Uterus (tissue), 2 donors: Measurements from ENCODE around the gene HADHB.

ENCODE experiments used
- POLR2A ChIP-seq, 2 donors: fragments of 450-650 bp; IDR thresholded peaks; one replicate each; pipeline ENCODE4 v1.6.1; 2016; ENCODE audit warnings: antibody characterized with exemption in 2 of 2, mild to moderate bottlenecking in 1 of 2, moderate library complexity in 1 of 2
- TF ChIP-seq, protein P1 (sequence below), 4 experiments: fragments of 200-600 bp in 2 of 4; fragments of 450-650 bp in 2 of 4; sonication (generic) in 2 of 4; IDR thresholded peaks; one replicate each; pipeline ENCODE4 v1.5.1; 2016 to 2019; ENCODE audit warnings: antibody characterized with exemption in 4 of 4, mild to moderate bottlenecking in 2 of 4, moderate library complexity in 1 of 4

DNA sequence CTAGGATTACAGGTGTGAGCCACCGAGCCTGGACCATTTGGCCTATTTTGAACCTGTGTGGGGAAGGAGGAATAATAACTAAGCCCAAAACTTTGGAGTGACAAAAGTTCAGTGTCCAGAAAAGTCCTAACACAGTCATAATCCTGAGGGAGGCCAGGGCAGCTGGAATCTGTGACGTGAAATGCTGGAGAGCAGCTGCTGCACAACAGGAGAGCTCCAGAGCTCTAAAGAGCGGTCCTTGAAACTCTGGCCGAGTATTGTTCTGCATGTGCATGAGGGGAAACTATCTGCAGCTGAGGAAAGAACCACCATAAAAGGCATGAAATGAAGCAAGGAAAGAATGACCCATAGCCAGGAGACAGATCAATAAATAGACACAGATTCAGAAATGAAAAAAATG lies 28.2 kb upstream of the HADHB start:
- TF ChIP-seq POLR2A (IDR thresholded peaks at IDR 0.05): no peak
- TF ChIP-seq, protein P1, sequence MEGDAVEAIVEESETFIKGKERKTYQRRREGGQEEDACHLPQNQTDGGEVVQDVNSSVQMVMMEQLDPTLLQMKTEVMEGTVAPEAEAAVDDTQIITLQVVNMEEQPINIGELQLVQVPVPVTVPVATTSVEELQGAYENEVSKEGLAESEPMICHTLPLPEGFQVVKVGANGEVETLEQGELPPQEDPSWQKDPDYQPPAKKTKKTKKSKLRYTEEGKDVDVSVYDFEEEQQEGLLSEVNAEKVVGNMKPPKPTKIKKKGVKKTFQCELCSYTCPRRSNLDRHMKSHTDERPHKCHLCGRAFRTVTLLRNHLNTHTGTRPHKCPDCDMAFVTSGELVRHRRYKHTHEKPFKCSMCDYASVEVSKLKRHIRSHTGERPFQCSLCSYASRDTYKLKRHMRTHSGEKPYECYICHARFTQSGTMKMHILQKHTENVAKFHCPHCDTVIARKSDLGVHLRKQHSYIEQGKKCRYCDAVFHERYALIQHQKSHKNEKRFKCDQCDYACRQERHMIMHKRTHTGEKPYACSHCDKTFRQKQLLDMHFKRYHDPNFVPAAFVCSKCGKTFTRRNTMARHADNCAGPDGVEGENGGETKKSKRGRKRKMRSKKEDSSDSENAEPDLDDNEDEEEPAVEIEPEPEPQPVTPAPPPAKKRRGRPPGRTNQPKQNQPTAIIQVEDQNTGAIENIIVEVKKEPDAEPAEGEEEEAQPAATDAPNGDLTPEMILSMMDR (IDR thresholded peaks at IDR 0.05): no peak
